K562 (cell line): ENCODE measurements around the gene SLC37A2. TPM values are rescaled to one million over a fixed set of nuclear protein-coding genes. Genes with fewer than 3 reads are reported as not detected.

Experiments
- ATAC-seq: fragments of 200-7000 bp; cut with Tn5 transposase; 3 replicates; pipeline ENCODE4 v1.9.1; 2020; ENCODE audit warnings: moderate library complexity
- BruUV-seq: library from RNA; stranded (reverse); fragments of 400-500 nt; replicated peaks from 2 replicates; lab custom pipeline; 2021; lab: Mats Ljungman, UMichigan
- CTCF ChIA-PET: fragments of 300-600 bp; formaldehyde crosslinking; extraction: SDS; loops from one replicate; lab custom pipeline; 2021; ENCODE audit warnings: low intra/inter-chr PET ratio; lab: Yijun Ruan, JAX
- POLR2A ChIA-PET: fragments of 300-600, 350-650 bp; sonication (Branson Sonifier 250); formaldehyde crosslinking; extraction: SDS; loops from one replicate; lab custom pipeline; 2021; ENCODE audit warnings: antibody characterized with exemption, inconsistent platforms; lab: Yijun Ruan, JAX
- DNase-seq, 4 experiments: peaks; one replicate each; pipeline versions ENCODE4 v3.0.0 to v3.0.0-alpha.2; 2011 to 2018; ENCODE audit warnings: low spot score in 3 of 4, mixed read lengths in 3 of 4; ENCODE audit errors: extremely low read depth in 1 of 4
- FAIRE-seq: peaks from 2 replicates; lab custom pipeline; 2011; peaks lifted over from hg19 to GRCh38; lab: Jason Lieb, UNC
- H2AFZ ChIP-seq: 2 replicates; pipeline ENCODE4 v1.6.0; 2011; ENCODE audit warnings: low read depth, low read length, control low read depth, inconsistent platforms
- H3K27ac ChIP-seq: fragments of 200-600 bp; 3 replicates; pipeline ENCODE4 v1.8.0; 2011; ENCODE audit warnings: low read depth, mild to moderate bottlenecking, control low read depth, inconsistent platforms, low read length, moderate library complexity, mixed read lengths; ENCODE audit errors: extremely low read depth
- H3K27me3 ChIP-seq, 2 experiments: fragments of 300-600 bp in 1 of 2; 2 replicates in 1 of 2; 3 replicates in 1 of 2; pipeline versions ENCODE4 v1.6.0 to v1.8.0; 2011; ENCODE audit warnings: inconsistent platforms in 2 of 2, low read length in 2 of 2, mild to moderate bottlenecking in 1 of 2, mixed read lengths in 1 of 2, moderate library complexity in 1 of 2; ENCODE audit not compliant: control insufficient read depth in 2 of 2, insufficient read depth in 2 of 2
- H3K36me3 ChIP-seq: fragments of 300-600 bp; 3 replicates; pipeline ENCODE4 v1.8.0; 2011; ENCODE audit warnings: mild to moderate bottlenecking, low read length, inconsistent platforms; ENCODE audit not compliant: control insufficient read depth, insufficient read depth
- H3K4me1 ChIP-seq, 2 experiments: fragments of 200-600 bp in 1 of 2; replicated peaks in 1 of 2; 2 replicates in 1 of 2; 3 replicates in 1 of 2; pipeline versions ENCODE4 v1.5.1 to v1.8.0; 2011; ENCODE audit warnings: inconsistent platforms in 2 of 2, low read length in 2 of 2, mild to moderate bottlenecking in 1 of 2, mixed read lengths in 1 of 2, moderate library complexity in 1 of 2; ENCODE audit not compliant: control insufficient read depth in 2 of 2, insufficient read depth in 2 of 2
- H3K4me2 ChIP-seq: 2 replicates; pipeline ENCODE4 v1.6.1; 2011; ENCODE audit warnings: low read length, control low read depth, inconsistent platforms, mixed read lengths; ENCODE audit not compliant: insufficient read depth
- H3K4me3 ChIP-seq: fragments of 200-600 bp; sonication (generic), shearing (Covaris generic); 2 replicates; pipeline ENCODE4 v1.5.1; 2016; ENCODE audit warnings: control low read depth, inconsistent platforms
- H3K79me2 ChIP-seq: fragments of 200-600 bp; 3 replicates; pipeline ENCODE4 v1.8.0; 2011; ENCODE audit warnings: low read length, inconsistent platforms; ENCODE audit not compliant: control insufficient read depth, insufficient read depth
- H3K9ac ChIP-seq, 2 experiments: 2 replicates each; pipeline versions ENCODE4 v1.6.0 to v1.6.1; 2011; ENCODE audit warnings: low read depth in 2 of 2, low read length in 2 of 2, control low read depth in 1 of 2, inconsistent platforms in 1 of 2, mild to moderate bottlenecking in 1 of 2, mixed read lengths in 1 of 2; ENCODE audit not compliant: insufficient read depth in 1 of 2
- H3K9me1 ChIP-seq: one replicate; pipeline ENCODE4 v1.6.0; 2011; ENCODE audit warnings: inconsistent platforms, mild to moderate bottlenecking, low read length, moderate library complexity; ENCODE audit not compliant: control insufficient read depth, insufficient read depth
- H3K9me3 ChIP-seq: replicated peaks from 2 replicates; pipeline ENCODE4 v1.5.1; 2011; ENCODE audit warnings: low read depth, low read length, inconsistent platforms; ENCODE audit not compliant: control insufficient read depth, insufficient read depth
- H4K20me1 ChIP-seq: replicated peaks from 2 replicates; pipeline ENCODE4 v1.6.1; 2011; ENCODE audit warnings: low read length, inconsistent platforms, mixed read lengths; ENCODE audit not compliant: control insufficient read depth, insufficient read depth
- ARHGAP35 ChIP-seq: fragments of 450-650 bp; IDR thresholded peaks from 2 replicates; pipeline ENCODE4 v1.6.1; 2018; ENCODE audit not compliant: partially characterized antibody
- EP400 ChIP-seq: fragments of 450-650 bp; IDR thresholded peaks from 2 replicates; pipeline ENCODE4 v1.6.1; 2017; ENCODE audit warnings: antibody characterized with exemption, mild to moderate bottlenecking, moderate library complexity
- KAT2B ChIP-seq: IDR thresholded peaks from one replicate; pipeline ENCODE4 v1.6.1; 2012; ENCODE audit warnings: low read depth, mild to moderate bottlenecking, control low read depth, inconsistent platforms, low read length, moderate library complexity
- KDM5B ChIP-seq: fragments of 200-600 bp; sonication (generic); IDR thresholded peaks from 2 replicates; pipeline ENCODE4 v1.6.1; 2012; ENCODE audit warnings: low read depth, mild to moderate bottlenecking, moderate library complexity, low read length, control low read depth, inconsistent platforms; ENCODE audit not compliant: insufficient replicate concordance
- NCOA6 ChIP-seq: fragments of 450-650 bp; IDR thresholded peaks from 2 replicates; pipeline ENCODE4 v1.6.1; 2017; ENCODE audit warnings: mild to moderate bottlenecking
- SMAD4 ChIP-seq: fragments of 250-450 bp; sonication (Bioruptor Pico); conservative IDR thresholded peaks from 2 replicates; pipeline ENCODE4 v1.8.0; 2021; ENCODE audit warnings: inconsistent platforms, mild to moderate bottlenecking, moderate library complexity
- TAF1 ChIP-seq: IDR thresholded peaks from 2 replicates; pipeline ENCODE4 v1.6.1; 2011; ENCODE audit warnings: mild to moderate bottlenecking, low read length, moderate library complexity; ENCODE audit not compliant: insufficient read depth, control insufficient read depth, severe bottlenecking; ENCODE audit errors: extremely low read depth
- ZNF584 ChIP-seq: fragments of 200-800 bp; sonication (Bioruptor generic); IDR thresholded peaks from 2 replicates; pipeline ENCODE4 v1.6.1; 2016; ENCODE audit warnings: low read depth, mild to moderate bottlenecking, missing genetic modification characterization, missing compliant biosample characterization
- ZNF707 ChIP-seq: fragments of 250-450 bp; sonication (Bioruptor Pico); conservative IDR thresholded peaks from 2 replicates; pipeline ENCODE4 v1.8.0; 2022; ENCODE audit warnings: inconsistent platforms, mild to moderate bottlenecking, moderate library complexity
- WGBS: fragments of 100-300 bp; shearing (Covaris generic); methylation state at CpG from one replicate; pipeline ENCODE4 v1.1.6; 2016; ENCODE audit warnings: low coverage, mixed read lengths; ENCODE audit not compliant: insufficient coverage; ENCODE audit errors: missing lambda C conversion rate; 5-methylcytosine and 5-hydroxymethylcytosine counted together
- in situ Hi-C: fragments of 300-500 bp; cut with MboI; formaldehyde crosslinking; loops from 4 replicates; pipeline ENCODE4 v1.15.0; 2018; ENCODE audit warnings: inconsistent platforms, mixed read lengths
- intact Hi-C: fragments of 100-400 bp; cut with micrococcal nuclease; formaldehyde crosslinking; loops from 2 replicates; pipeline ENCODE4 v1.14.2; 2022
- polyA plus RNA-seq, 8 experiments: library from polyadenylated mRNA; depleted of rRNA in 4 of 8; stranded (reverse) in 5 of 8; unstranded in 3 of 8; fragments of >200 nt; fragmentation: Nextera tagmentation in 2 of 8; fragmentation: Illumina TruSeq in 1 of 8; extraction: Ambion mirVana in 2 of 8; extraction: Trizol in 1 of 8; gene quantifications; 2 replicates each; pipeline versions ENCODE4 v1.2.1 to v1.2.3, GENCODE V29; 2011 to 2014; ENCODE audit warnings: inconsistent platforms in 1 of 8, missing spikeins in 1 of 8
- total RNA-seq, 7 experiments: library from RNA; depleted of rRNA in 6 of 7; stranded (reverse); fragments of >200 nt in 6 of 7; fragmentation: Illumina TruSeq in 2 of 7; extraction: Trizol in 2 of 7; gene quantifications; 2 replicates each; pipeline versions ENCODE4 v1.2.1 to v1.2.3, GENCODE V29; 2011 to 2021; ENCODE audit warnings: low replicate concordance in 1 of 7
- TF ChIP-seq, protein P1 (sequence below), 2 experiments: IDR thresholded peaks; 2 replicates each; pipeline ENCODE4 v1.6.1; 2011; ENCODE audit warnings: borderline replicate concordance in 1 of 2, control low read depth in 1 of 2, low read depth in 1 of 2, low read length in 1 of 2, mild to moderate bottlenecking in 1 of 2, mixed read lengths in 1 of 2, moderate library complexity in 1 of 2; ENCODE audit not compliant: insufficient read depth in 1 of 2, insufficient read length in 1 of 2, poor library complexity in 1 of 2, severe bottlenecking in 1 of 2; ENCODE audit errors: extremely low read depth in 1 of 2
- TF ChIP-seq, protein P2 (sequence below): fragments of 250-450 bp; sonication (Bioruptor Pico); IDR thresholded peaks from 2 replicates; pipeline ENCODE4 v1.8.0; 2022; ENCODE audit warnings: moderate library complexity, mild to moderate bottlenecking, inconsistent platforms
- TF ChIP-seq, protein P3 (sequence below): sonication (generic); formaldehyde crosslinking; IDR thresholded peaks from 2 replicates; pipeline ENCODE4 v1.4.0; 2020; ENCODE audit warnings: mild to moderate bottlenecking, missing genetic modification reagents
- TF ChIP-seq, protein P4 (sequence below): sonication (generic); formaldehyde crosslinking; IDR thresholded peaks from 2 replicates; pipeline ENCODE4 v1.8.0; 2023; ENCODE audit warnings: mild to moderate bottlenecking, missing genetic modification reagents

Gene SLC37A2
- total and polyA plus RNA-seq, 9 of the 15 experiments (the other 6 are each of a cell fraction or from before 2014, with no cell fraction given) = 0.01 to 1.2 (median 0.52) TPM

DNA sequence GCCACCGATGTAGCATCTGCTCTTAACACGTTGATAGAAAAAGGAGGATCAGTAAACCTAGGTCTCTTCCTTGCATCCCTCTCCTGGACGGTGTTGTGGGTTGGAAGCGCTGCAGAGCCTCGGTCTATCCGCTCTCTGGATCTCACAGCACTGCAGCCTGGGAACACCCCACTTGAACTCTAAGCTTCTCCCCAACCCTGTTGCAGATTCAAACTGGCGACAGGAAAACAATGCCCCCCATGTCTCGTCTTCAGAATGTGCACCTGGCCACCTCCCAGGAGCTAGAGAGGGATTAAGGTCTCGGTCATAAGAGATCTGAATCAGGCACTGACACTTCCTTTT is 47.9 kb downstream of the SLC37A2 start:
- BruUV-seq = TSS peak; percentile 73
- FAIRE-seq (no peak), DNase-seq (peak in 3 of 4 experiments; percentile 17 to 37 (median 19))
- TF ChIP-seq TAF1 (peak; percentile 9), SMAD4 (CRISPR knock-in tag) (no peak), NCOA6 (no peak), KDM5B (peak; percentile 18), ZNF584 (no peak), ARHGAP35 (no peak), KAT2B (no peak), EP400 (peak; percentile 32; the same call in 1 of the 2 replicates), ZNF707 (CRISPR knock-in tag) (no peak)
- TF ChIP-seq, protein P1, sequence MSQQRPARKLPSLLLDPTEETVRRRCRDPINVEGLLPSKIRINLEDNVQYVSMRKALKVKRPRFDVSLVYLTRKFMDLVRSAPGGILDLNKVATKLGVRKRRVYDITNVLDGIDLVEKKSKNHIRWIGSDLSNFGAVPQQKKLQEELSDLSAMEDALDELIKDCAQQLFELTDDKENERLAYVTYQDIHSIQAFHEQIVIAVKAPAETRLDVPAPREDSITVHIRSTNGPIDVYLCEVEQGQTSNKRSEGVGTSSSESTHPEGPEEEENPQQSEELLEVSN (IDR thresholded peaks at IDR 0.05; ENCODE audit: borderline replicate concordance in 1 of 2, extremely low read depth in 1 of 2, insufficient read depth in 1 of 2, insufficient read length in 1 of 2, low read depth in 1 of 2, low read length in 1 of 2, poor library complexity in 1 of 2, severe bottlenecking in 1 of 2) = no peak
- TF ChIP-seq, protein P2, sequence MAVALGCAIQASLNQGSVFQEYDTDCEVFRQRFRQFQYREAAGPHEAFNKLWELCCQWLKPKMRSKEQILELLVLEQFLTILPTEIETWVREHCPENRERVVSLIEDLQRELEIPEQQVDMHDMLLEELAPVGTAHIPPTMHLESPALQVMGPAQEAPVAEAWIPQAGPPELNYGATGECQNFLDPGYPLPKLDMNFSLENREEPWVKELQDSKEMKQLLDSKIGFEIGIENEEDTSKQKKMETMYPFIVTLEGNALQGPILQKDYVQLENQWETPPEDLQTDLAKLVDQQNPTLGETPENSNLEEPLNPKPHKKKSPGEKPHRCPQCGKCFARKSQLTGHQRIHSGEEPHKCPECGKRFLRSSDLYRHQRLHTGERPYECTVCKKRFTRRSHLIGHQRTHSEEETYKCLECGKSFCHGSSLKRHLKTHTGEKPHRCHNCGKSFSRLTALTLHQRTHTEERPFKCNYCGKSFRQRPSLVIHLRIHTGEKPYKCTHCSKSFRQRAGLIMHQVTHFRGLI (CRISPR knock-in tag) = no peak
- TF ChIP-seq, protein P3, sequence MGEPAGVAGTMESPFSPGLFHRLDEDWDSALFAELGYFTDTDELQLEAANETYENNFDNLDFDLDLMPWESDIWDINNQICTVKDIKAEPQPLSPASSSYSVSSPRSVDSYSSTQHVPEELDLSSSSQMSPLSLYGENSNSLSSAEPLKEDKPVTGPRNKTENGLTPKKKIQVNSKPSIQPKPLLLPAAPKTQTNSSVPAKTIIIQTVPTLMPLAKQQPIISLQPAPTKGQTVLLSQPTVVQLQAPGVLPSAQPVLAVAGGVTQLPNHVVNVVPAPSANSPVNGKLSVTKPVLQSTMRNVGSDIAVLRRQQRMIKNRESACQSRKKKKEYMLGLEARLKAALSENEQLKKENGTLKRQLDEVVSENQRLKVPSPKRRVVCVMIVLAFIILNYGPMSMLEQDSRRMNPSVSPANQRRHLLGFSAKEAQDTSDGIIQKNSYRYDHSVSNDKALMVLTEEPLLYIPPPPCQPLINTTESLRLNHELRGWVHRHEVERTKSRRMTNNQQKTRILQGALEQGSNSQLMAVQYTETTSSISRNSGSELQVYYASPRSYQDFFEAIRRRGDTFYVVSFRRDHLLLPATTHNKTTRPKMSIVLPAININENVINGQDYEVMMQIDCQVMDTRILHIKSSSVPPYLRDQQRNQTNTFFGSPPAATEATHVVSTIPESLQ (CRISPR knock-in tag) = no peak
- TF ChIP-seq, protein P4, sequence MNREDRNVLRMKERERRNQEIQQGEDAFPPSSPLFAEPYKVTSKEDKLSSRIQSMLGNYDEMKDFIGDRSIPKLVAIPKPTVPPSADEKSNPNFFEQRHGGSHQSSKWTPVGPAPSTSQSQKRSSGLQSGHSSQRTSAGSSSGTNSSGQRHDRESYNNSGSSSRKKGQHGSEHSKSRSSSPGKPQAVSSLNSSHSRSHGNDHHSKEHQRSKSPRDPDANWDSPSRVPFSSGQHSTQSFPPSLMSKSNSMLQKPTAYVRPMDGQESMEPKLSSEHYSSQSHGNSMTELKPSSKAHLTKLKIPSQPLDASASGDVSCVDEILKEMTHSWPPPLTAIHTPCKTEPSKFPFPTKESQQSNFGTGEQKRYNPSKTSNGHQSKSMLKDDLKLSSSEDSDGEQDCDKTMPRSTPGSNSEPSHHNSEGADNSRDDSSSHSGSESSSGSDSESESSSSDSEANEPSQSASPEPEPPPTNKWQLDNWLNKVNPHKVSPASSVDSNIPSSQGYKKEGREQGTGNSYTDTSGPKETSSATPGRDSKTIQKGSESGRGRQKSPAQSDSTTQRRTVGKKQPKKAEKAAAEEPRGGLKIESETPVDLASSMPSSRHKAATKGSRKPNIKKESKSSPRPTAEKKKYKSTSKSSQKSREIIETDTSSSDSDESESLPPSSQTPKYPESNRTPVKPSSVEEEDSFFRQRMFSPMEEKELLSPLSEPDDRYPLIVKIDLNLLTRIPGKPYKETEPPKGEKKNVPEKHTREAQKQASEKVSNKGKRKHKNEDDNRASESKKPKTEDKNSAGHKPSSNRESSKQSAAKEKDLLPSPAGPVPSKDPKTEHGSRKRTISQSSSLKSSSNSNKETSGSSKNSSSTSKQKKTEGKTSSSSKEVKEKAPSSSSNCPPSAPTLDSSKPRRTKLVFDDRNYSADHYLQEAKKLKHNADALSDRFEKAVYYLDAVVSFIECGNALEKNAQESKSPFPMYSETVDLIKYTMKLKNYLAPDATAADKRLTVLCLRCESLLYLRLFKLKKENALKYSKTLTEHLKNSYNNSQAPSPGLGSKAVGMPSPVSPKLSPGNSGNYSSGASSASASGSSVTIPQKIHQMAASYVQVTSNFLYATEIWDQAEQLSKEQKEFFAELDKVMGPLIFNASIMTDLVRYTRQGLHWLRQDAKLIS (CRISPR knock-in tag) = no peak

More for the DNA sequence above, 47.9 kb downstream of the SLC37A2 start:
- peak; percentile 26 for ATAC-seq
- Histone ChIP-seq H3K4me3 (peak overlapping the region; percentile 73), H2AFZ (peak overlapping the region; percentile 96), H3K9me1 (no peaks in the 10 kb centered on the region), H3K27me3 (no peaks in the 10 kb centered on the region), H3K27ac (peak overlapping the region; percentile 47), H3K79me2 (peaks cover 10% of the 10 kb centered on the region; the same call in 2 of the 3 replicates), H3K9ac (peak overlapping the region; percentile 76 to 92), H3K4me1 (peaks cover 0 to 6% of the 10 kb centered on the region in 2 experiments; a peak in 2 of 5 replicates), H4K20me1 (no peaks in the 10 kb centered on the region), H3K4me2 (peak overlapping the region; percentile 95), H3K9me3 (no peaks in the 10 kb centered on the region), H3K36me3 (no peaks in the 10 kb centered on the region)
- ChIA-PET CTCF (no interaction called here), POLR2A (interaction anchor here (1.0 to 1.7 kb wide), 3 partner anchors 8 to 176 kb away, joined by 3 to 5 read pairs (median 3); no protein-coding TSS in a partner anchor)
- under 1% methylated on average over 9 of the region's 9 CpGs for WGBS
- intact Hi-C loops = no loop called here
- in situ Hi-C loops = loop anchor here (10.0 kb wide), 1 partner anchor 146 kb away; no protein-coding TSS in a partner anchor
